K562 (cell line): ENCODE results near the gene UQCRHL. TPM values are rescaled to one million over a fixed set of nuclear protein-coding genes. Genes with fewer than 3 reads are reported as not detected.

Experiments
- ADNP ChIP-seq: fragments of 200-800 bp; sonication (Bioruptor generic); IDR thresholded peaks from 2 replicates; pipeline ENCODE4 v1.6.1; 2016; ENCODE audit warnings: missing genetic modification characterization, missing compliant biosample characterization
- BCLAF1 ChIP-seq, 2 experiments: fragments of 450-650 bp in 1 of 2; IDR thresholded peaks; 2 replicates each; pipeline ENCODE4 v1.6.1; 2011 to 2017; ENCODE audit warnings: low read depth in 2 of 2, antibody characterized with exemption in 1 of 2, borderline replicate concordance in 1 of 2, low read length in 1 of 2, mild to moderate bottlenecking in 1 of 2, mixed read lengths in 1 of 2; ENCODE audit not compliant: control insufficient read depth in 1 of 2
- CAMTA2 ChIP-seq: fragments of 250-450 bp; sonication (Bioruptor Pico); conservative IDR thresholded peaks from 2 replicates; pipeline ENCODE4 v1.5.1; 2022
- CBFA2T3 ChIP-seq: fragments of 450-650 bp; IDR thresholded peaks from 2 replicates; pipeline ENCODE4 v1.6.1; 2017
- CXXC5 ChIP-seq: fragments of 250-450 bp; sonication (Bioruptor Pico); IDR thresholded peaks from 2 replicates; pipeline ENCODE4 v1.8.0; 2022; ENCODE audit warnings: inconsistent platforms, mild to moderate bottlenecking, moderate library complexity
- E4F1 ChIP-seq: fragments of 250-450 bp; sonication (Bioruptor Pico); IDR thresholded peaks from 2 replicates; pipeline ENCODE4 v1.5.0; 2021; ENCODE audit warnings: mild to moderate bottlenecking, borderline replicate concordance
- ETV1 ChIP-seq: fragments of 450-650 bp; conservative IDR thresholded peaks from 2 replicates; pipeline ENCODE4 v1.6.1; 2016; ENCODE audit warnings: missing genetic modification characterization, control low read depth, low read depth, missing compliant biosample characterization
- GABPA ChIP-seq: fragments of 200-800 bp; sonication (Bioruptor generic); conservative IDR thresholded peaks from 2 replicates; pipeline ENCODE4 v1.6.1; 2016; ENCODE audit warnings: low read depth, missing genetic modification characterization, missing compliant biosample characterization
- GTF2A2 ChIP-seq: IDR thresholded peaks from 2 replicates; pipeline ENCODE4 v1.6.1; 2016; ENCODE audit warnings: mild to moderate bottlenecking, missing genetic modification characterization, missing compliant biosample characterization
- PBX2 ChIP-seq, 2 experiments: IDR thresholded peaks in 1 of 2; conservative IDR thresholded peaks in 1 of 2; 2 replicates each; pipeline ENCODE4 v1.6.1; 2016; ENCODE audit warnings: low read depth in 2 of 2, mild to moderate bottlenecking in 1 of 2, missing compliant biosample characterization in 1 of 2, missing genetic modification characterization in 1 of 2, moderate library complexity in 1 of 2
- SIX5 ChIP-seq, 2 experiments: IDR thresholded peaks; 2 replicates each; pipeline ENCODE4 v1.6.1; 2011; ENCODE audit warnings: low read length in 2 of 2, borderline replicate concordance in 1 of 2, low read depth in 1 of 2, mild to moderate bottlenecking in 1 of 2, moderate library complexity in 1 of 2; ENCODE audit not compliant: insufficient read depth in 1 of 2
- SRSF7 ChIP-seq: fragments of 200-400 bp; formaldehyde crosslinking; optimal IDR thresholded peaks from 2 replicates; pipeline ENCODE3; 2017; ENCODE audit warnings: mild to moderate bottlenecking, low read depth, low read length
- TSC22D4 ChIP-seq: fragments of 450-650 bp; IDR thresholded peaks from 2 replicates; pipeline ENCODE4 v1.6.1; 2016; ENCODE audit warnings: missing genetic modification characterization, missing biosample characterization, control low read depth
- ZNF592 ChIP-seq: fragments of 450-650 bp; IDR thresholded peaks from 2 replicates; pipeline ENCODE4 v1.6.1; 2017; ENCODE audit warnings: antibody characterized with exemption, mild to moderate bottlenecking
- polyA plus RNA-seq, 8 experiments: library from polyadenylated mRNA; depleted of rRNA in 4 of 8; stranded (reverse) in 5 of 8; unstranded in 3 of 8; fragments of >200 nt; fragmentation: Nextera tagmentation in 2 of 8; fragmentation: Illumina TruSeq in 1 of 8; extraction: Ambion mirVana in 2 of 8; extraction: Trizol in 1 of 8; gene quantifications; 2 replicates each; pipeline versions ENCODE4 v1.2.1 to v1.2.3, GENCODE V29; 2011 to 2014; ENCODE audit warnings: inconsistent platforms in 1 of 8, missing spikeins in 1 of 8
- total RNA-seq, 7 experiments: library from RNA; depleted of rRNA in 6 of 7; stranded (reverse); fragments of >200 nt in 6 of 7; fragmentation: Illumina TruSeq in 2 of 7; extraction: Trizol in 2 of 7; gene quantifications; 2 replicates each; pipeline versions ENCODE4 v1.2.1 to v1.2.3, GENCODE V29; 2011 to 2021; ENCODE audit warnings: low replicate concordance in 1 of 7

Gene UQCRHL
- total and polyA plus RNA-seq, 9 of the 15 experiments (the other 6 are each of a cell fraction or from before 2014, with no cell fraction given), result 5.1 to 41.3 (median 21.8) TPM

GRCh38 chr1:15849775-15850324 is 42.4 kb upstream of the UQCRHL start (continued):
- TF ChIP-seq BCLAF1 (IDR thresholded peaks at IDR 0.05; ENCODE audit: borderline replicate concordance in 1 of 2, control insufficient read depth in 1 of 2, low read depth in 2 of 2, low read length in 1 of 2) (no peak; a peak in 1 of 4 replicates), PBX2 (CRISPR knock-in tag; IDR thresholded peaks at IDR 0.05; ENCODE audit: low read depth) (no peak), PBX2 (tag; conservative IDR thresholded peaks at IDR 0.05; ENCODE audit: low read depth) (no peak), ETV1 (no peak), SIX5 (IDR thresholded peaks at IDR 0.05; ENCODE audit: borderline replicate concordance in 1 of 2, insufficient read depth in 1 of 2, low read depth in 1 of 2, low read length in 2 of 2) (no peak), CXXC5 (no peak), SRSF7 (no peak), GABPA (no peak), ADNP (no peak), CAMTA2 (CRISPR knock-in tag) (no peak), E4F1 (no peak), GTF2A2 (no peak), CBFA2T3 (no peak), ZNF592 (peak; percentile 87), TSC22D4 (no peak)
